Fibroblast of peridontal ligament (primary cell): Measurements from ENCODE around the gene ZDHHC11.
"Not testable (repeated sequence)": the region's sequence is repeated elsewhere in the genome, so short reads cannot be mapped to it uniquely, and the experiment has no call there.

Experiments
- DNase-seq: peaks from one replicate; pipeline ENCODE4 v3.0.0-alpha.2; 2010; ENCODE audit errors: extremely low read depth

The ZDHHC11 gene

GRCh38 chr5:761059-761771 is 89.6 kb downstream of the ZDHHC11 start:
- no peak for DNase-seq

- DNase-seq, result no peak
Measured at GRCh38 chr5:760363-761058, 90.3 kb downstream of the ZDHHC11 start.

- DNase-seq, result no peak
Measured at GRCh38 chr5:759781-760362, 90.9 kb downstream of the ZDHHC11 start.

GRCh38 chr5:759111-759751 is 91.6 kb downstream of the ZDHHC11 start:
- no peak for DNase-seq

GRCh38 chr5:758698-759053 is 92.1 kb downstream of the ZDHHC11 start:
- DNase-seq, result no peak

GRCh38 chr5:757931-758697 is 92.7 kb downstream of the ZDHHC11 start:
- no peak for DNase-seq

GRCh38 chr5:757346-757930 is 93.3 kb downstream of the ZDHHC11 start:
- DNase-seq, result no peak

- no peak for DNase-seq
Measured at GRCh38 chr5:756865-757345, 93.9 kb downstream of the ZDHHC11 start.

- no peak for DNase-seq
Measured at GRCh38 chr5:756171-756570, 94.6 kb downstream of the ZDHHC11 start.

GRCh38 chr5:754143-754632 is 96.6 kb downstream of the ZDHHC11 start:
- not testable (repeated sequence) for DNase-seq

GRCh38 chr5:753567-754142 is 97.1 kb downstream of the ZDHHC11 start:
- DNase-seq, result not testable (repeated sequence)

- DNase-seq, result not testable (repeated sequence)
Measured at GRCh38 chr5:752532-753115, 98.2 kb downstream of the ZDHHC11 start.

- DNase-seq, result not testable (repeated sequence)
Measured at GRCh38 chr5:751992-752391, 98.8 kb downstream of the ZDHHC11 start.

GRCh38 chr5:751496-751895 is 99.3 kb downstream of the ZDHHC11 start:
- DNase-seq, result no peak

GRCh38 chr5:750226-750625 is 100.6 kb downstream of the ZDHHC11 start:
- DNase-seq, result not testable (repeated sequence)

GRCh38 chr5:749101-749670 is 101.6 kb downstream of the ZDHHC11 start:
- no peak for DNase-seq

GRCh38 chr5:748011-748980 is 102.5 kb downstream of the ZDHHC11 start:
- DNase-seq, result not testable (repeated sequence)

- not testable (repeated sequence) for DNase-seq
Measured at GRCh38 chr5:747303-747844, 103.4 kb downstream of the ZDHHC11 start.
